Measurements from ENCODE around the gene PLSCR2.
"Not testable (repeated sequence)": the region's sequence is repeated elsewhere in the genome, so short reads cannot be mapped to it uniquely, and the experiment has no call there.

Gene PLSCR2

GRCh38 chr3:146468234-146468633 lies 1.1 kb downstream of the PLSCR2 start:
- DNase-seq (no peak), ATAC-seq (no peak)
- H3K4me1 Mint-ChIP-seq, result peaks cover 10% of the 10 kb centered on the region
- H3K36me3 Mint-ChIP-seq (ENCODE audit: low read depth), result no peaks in the 10 kb centered on the region
- H3K27ac Mint-ChIP-seq, result no peak overlapping the region
- H3K27me3 Mint-ChIP-seq, result peaks cover 2% of the 10 kb centered on the region
- no peaks in the 10 kb centered on the region for H3K9me3 Mint-ChIP-seq
- no peak overlapping the region for H3K4me3 Mint-ChIP-seq

GRCh38 chr3:146466604-146467003 lies 2.8 kb downstream of the PLSCR2 start:
- Mint-ChIP-seq H3K36me3 (ENCODE audit: low read depth) (no peaks in the 10 kb centered on the region), H3K4me1 (peaks cover 10% of the 10 kb centered on the region), H3K9me3 (no peaks in the 10 kb centered on the region), H3K4me3 (no peak overlapping the region), H3K27ac (no peak overlapping the region), H3K27me3 (no peaks in the 10 kb centered on the region)
- no peak for ATAC-seq
- DNase-seq, result no peak

GRCh38 chr3:146465693-146466465 lies 3.5 kb downstream of the PLSCR2 start:
- no peaks in the 10 kb centered on the region for H3K9me3 Mint-ChIP-seq
- no peaks in the 10 kb centered on the region for H3K36me3 Mint-ChIP-seq (ENCODE audit: low read depth)
- DNase-seq, result no peak
- H3K4me1 Mint-ChIP-seq, result peaks cover 10% of the 10 kb centered on the region
- H3K27ac Mint-ChIP-seq, result no peak overlapping the region
- H3K27me3 Mint-ChIP-seq, result no peaks in the 10 kb centered on the region
- H3K4me3 Mint-ChIP-seq, result no peak overlapping the region
- no peak for ATAC-seq

GRCh38 chr3:146464783-146465182 lies 4.6 kb downstream of the PLSCR2 start:
- no peak overlapping the region for H3K4me3 Mint-ChIP-seq
- no peaks in the 10 kb centered on the region for H3K9me3 Mint-ChIP-seq
- H3K27me3 Mint-ChIP-seq, result no peaks in the 10 kb centered on the region
- no peak for ATAC-seq
- H3K36me3 Mint-ChIP-seq (ENCODE audit: low read depth), result no peaks in the 10 kb centered on the region
- no peak overlapping the region for H3K27ac Mint-ChIP-seq
- H3K4me1 Mint-ChIP-seq, result peaks cover 4% of the 10 kb centered on the region
- no peak for DNase-seq

GRCh38 chr3:146464005-146464595 lies 5.3 kb downstream of the PLSCR2 start:
- DNase-seq, result no peak
- H3K27ac Mint-ChIP-seq, result no peak overlapping the region
- peaks cover 3% of the 10 kb centered on the region for H3K4me1 Mint-ChIP-seq
- no peaks in the 10 kb centered on the region for H3K9me3 Mint-ChIP-seq
- H3K36me3 Mint-ChIP-seq (ENCODE audit: low read depth), result no peaks in the 10 kb centered on the region
- no peak overlapping the region for H3K4me3 Mint-ChIP-seq
- no peaks in the 10 kb centered on the region for H3K27me3 Mint-ChIP-seq
- ATAC-seq, result peak; percentile 57

- H3K36me3 Mint-ChIP-seq (ENCODE audit: low read depth), result no peaks in the 10 kb centered on the region
- H3K4me3 Mint-ChIP-seq, result no peak overlapping the region
- no peak overlapping the region for H3K27ac Mint-ChIP-seq
- H3K9me3 Mint-ChIP-seq, result no peaks in the 10 kb centered on the region
- no peak for ATAC-seq
- no peak for DNase-seq
- no peaks in the 10 kb centered on the region for H3K27me3 Mint-ChIP-seq
- H3K4me1 Mint-ChIP-seq, result no peaks in the 10 kb centered on the region
These were observed 14.6 kb downstream of the PLSCR2 start for GRCh38 chr3:146454796-146455195.

- ATAC-seq, result no peak
- peaks cover 2% of the 10 kb centered on the region for H3K36me3 Mint-ChIP-seq (ENCODE audit: low read depth)
- no peak for DNase-seq
- H3K4me1 Mint-ChIP-seq, result no peaks in the 10 kb centered on the region
- H3K27ac Mint-ChIP-seq, result no peak overlapping the region
- peaks cover 2% of the 10 kb centered on the region for H3K27me3 Mint-ChIP-seq
- H3K4me3 Mint-ChIP-seq, result no peak overlapping the region
- peaks cover 8% of the 10 kb centered on the region for H3K9me3 Mint-ChIP-seq
These were observed 19.7 kb downstream of the PLSCR2 start for GRCh38 chr3:146449613-146450012.

- ATAC-seq, result no peak
- Mint-ChIP-seq H3K27ac (no peak overlapping the region), H3K27me3 (peaks cover 2% of the 10 kb centered on the region), H3K9me3 (peaks cover 8% of the 10 kb centered on the region), H3K36me3 (ENCODE audit: low read depth) (peaks cover 2% of the 10 kb centered on the region), H3K4me1 (no peaks in the 10 kb centered on the region), H3K4me3 (no peak overlapping the region)
- no peak for DNase-seq
These were observed 20.3 kb downstream of the PLSCR2 start for GRCh38 chr3:146449076-146449475.

GRCh38 chr3:146446026-146446425 lies 23.3 kb downstream of the PLSCR2 start:
- ATAC-seq, result no peak
- no peak for DNase-seq
- no peak overlapping the region for H3K27ac Mint-ChIP-seq
- no peaks in the 10 kb centered on the region for H3K4me1 Mint-ChIP-seq
- H3K9me3 Mint-ChIP-seq, result peaks cover 15% of the 10 kb centered on the region
- H3K4me3 Mint-ChIP-seq, result no peak overlapping the region
- peaks cover 2% of the 10 kb centered on the region for H3K27me3 Mint-ChIP-seq
- peaks cover 2% of the 10 kb centered on the region for H3K36me3 Mint-ChIP-seq (ENCODE audit: low read depth)

GRCh38 chr3:146440310-146440709 lies 29.1 kb downstream of the PLSCR2 start:
- not testable (repeated sequence) for H3K27me3 Mint-ChIP-seq; H3K4me3 Mint-ChIP-seq; DNase-seq; H3K36me3 Mint-ChIP-seq (ENCODE audit: low read depth); H3K4me1 Mint-ChIP-seq; ATAC-seq; H3K27ac Mint-ChIP-seq
- H3K9me3 Mint-ChIP-seq, result peaks cover 18% of the 10 kb centered on the region

- Mint-ChIP-seq H3K4me3 (no peak overlapping the region), H3K27me3 (no peaks in the 10 kb centered on the region), H3K4me1 (no peaks in the 10 kb centered on the region), H3K27ac (no peak overlapping the region), H3K36me3 (ENCODE audit: low read depth) (no peaks in the 10 kb centered on the region), H3K9me3 (peaks cover 11% of the 10 kb centered on the region)
- no peak for ATAC-seq
- no peak for DNase-seq
These were observed 37.3 kb downstream of the PLSCR2 start for GRCh38 chr3:146432066-146432465.

GRCh38 chr3:146431240-146431639 lies 38.1 kb downstream of the PLSCR2 start:
- H3K4me1 Mint-ChIP-seq, result no peaks in the 10 kb centered on the region
- H3K9me3 Mint-ChIP-seq, result peaks cover 6% of the 10 kb centered on the region
- no peak for ATAC-seq

GRCh38 chr3:146425341-146425740 lies 44.0 kb downstream of the PLSCR2 start:
- no peaks in the 10 kb centered on the region for H3K36me3 Mint-ChIP-seq (ENCODE audit: low read depth)
- DNase-seq (no peak), ATAC-seq (no peak)
- H3K27ac Mint-ChIP-seq, result no peak overlapping the region
- peaks cover 6% of the 10 kb centered on the region for H3K9me3 Mint-ChIP-seq
- no peaks in the 10 kb centered on the region for H3K4me1 Mint-ChIP-seq
- H3K4me3 Mint-ChIP-seq, result no peak overlapping the region
- H3K27me3 Mint-ChIP-seq, result peaks cover 5% of the 10 kb centered on the region

More at GRCh38 chr3:146431240-146431639, 38.1 kb downstream of the PLSCR2 start:
- DNase-seq, result no peak
- Mint-ChIP-seq H3K4me3 (no peak overlapping the region), H3K27ac (no peak overlapping the region), H3K36me3 (ENCODE audit: low read depth) (no peaks in the 10 kb centered on the region), H3K27me3 (peaks cover 1% of the 10 kb centered on the region)

- no peaks in the 10 kb centered on the region for H3K4me1 Mint-ChIP-seq
- DNase-seq (no peak), ATAC-seq (no peak)
- no peak overlapping the region for H3K27ac Mint-ChIP-seq
- no peaks in the 10 kb centered on the region for H3K9me3 Mint-ChIP-seq
- H3K36me3 Mint-ChIP-seq (ENCODE audit: low read depth), result no peaks in the 10 kb centered on the region
- peaks cover 5% of the 10 kb centered on the region for H3K27me3 Mint-ChIP-seq
- H3K4me3 Mint-ChIP-seq, result no peak overlapping the region
These were observed 47.3 kb downstream of the PLSCR2 start for GRCh38 chr3:146421819-146422759.

Measured in activated naive CD8-positive, alpha-beta T cell treated with anti-CD3 and anti-CD28 coated beads, Interleukin-2, amount 50 U/mL, for 24 hours (primary cell).